HG03520 (cell line): ENCODE data around the gene TBC1D4.
"Not testable (repeated sequence)": the region's sequence is repeated elsewhere in the genome, so short reads cannot be mapped to it uniquely, and the experiment has no call there.

Source experiments
- ATAC-seq: cut with Tn5 transposase; IDR thresholded peaks from one replicate; pipeline ENCODE4 v1.9.1; 2021; ENCODE audit warnings: mild to moderate bottlenecking, moderate library complexity; ENCODE audit not compliant: unreplicated experiment

TBC1D4 gene

GRCh38 chr13:75299246-75299645 is 182.7 kb downstream of the TBC1D4 start:
- no peak for ATAC-seq

GRCh38 chr13:75296641-75297040 is 185.3 kb downstream of the TBC1D4 start:
- ATAC-seq = no peak

GRCh38 chr13:75295201-75295600 is 186.8 kb downstream of the TBC1D4 start:
- ATAC-seq = no peak

- no peak for ATAC-seq
Observed at GRCh38 chr13:75294110-75294509, 187.9 kb downstream of the TBC1D4 start.

GRCh38 chr13:75285310-75285709 is 196.7 kb downstream of the TBC1D4 start:
- ATAC-seq = no peak

- no peak for ATAC-seq
Observed at GRCh38 chr13:75279834-75280369, 202.1 kb downstream of the TBC1D4 start.

- ATAC-seq = not testable (repeated sequence)
Observed at GRCh38 chr13:75273695-75274094, 208.3 kb downstream of the TBC1D4 start.

- no peak for ATAC-seq
Observed at GRCh38 chr13:75271846-75272245, 210.1 kb downstream of the TBC1D4 start.

- ATAC-seq = not testable (repeated sequence)
Observed at GRCh38 chr13:75268481-75268880, 213.5 kb downstream of the TBC1D4 start.

GRCh38 chr13:75264611-75265010 is 217.4 kb downstream of the TBC1D4 start:
- ATAC-seq = no peak

GRCh38 chr13:75263741-75264407 is 218.1 kb downstream of the TBC1D4 start:
- ATAC-seq = no peak

GRCh38 chr13:75258159-75258782 is 223.7 kb downstream of the TBC1D4 start:
- peak; percentile 49 for ATAC-seq

GRCh38 chr13:75256922-75257321 is 225.0 kb downstream of the TBC1D4 start:
- no peak for ATAC-seq

- no peak for ATAC-seq
Observed at GRCh38 chr13:75255653-75256052, 226.3 kb downstream of the TBC1D4 start.

GRCh38 chr13:75255147-75255546 is 226.8 kb downstream of the TBC1D4 start:
- ATAC-seq = no peak

- ATAC-seq = no peak
Observed at GRCh38 chr13:75251188-75251587, 230.8 kb downstream of the TBC1D4 start.

GRCh38 chr13:75250526-75251178 is 231.3 kb downstream of the TBC1D4 start:
- no peak for ATAC-seq

GRCh38 chr13:75245578-75245977 is 236.4 kb downstream of the TBC1D4 start:
- ATAC-seq = not testable (repeated sequence)

- not testable (repeated sequence) for ATAC-seq
Observed at GRCh38 chr13:75240240-75240639, 241.7 kb downstream of the TBC1D4 start.

- ATAC-seq = no peak
Observed at GRCh38 chr13:75236774-75237173, 245.2 kb downstream of the TBC1D4 start.
